Left hindlimb (tissue), 1 donor: Measurements from ENCODE around the gene CDR2L.
"Not testable (repeated sequence)": the region's sequence is repeated elsewhere in the genome, so short reads cannot be mapped to it uniquely, and the experiment has no call there.

Source experiments
- DNase-seq: peaks from one replicate; pipeline ENCODE4 v3.0.0-alpha.2; 2018

The CDR2L gene

DNA sequence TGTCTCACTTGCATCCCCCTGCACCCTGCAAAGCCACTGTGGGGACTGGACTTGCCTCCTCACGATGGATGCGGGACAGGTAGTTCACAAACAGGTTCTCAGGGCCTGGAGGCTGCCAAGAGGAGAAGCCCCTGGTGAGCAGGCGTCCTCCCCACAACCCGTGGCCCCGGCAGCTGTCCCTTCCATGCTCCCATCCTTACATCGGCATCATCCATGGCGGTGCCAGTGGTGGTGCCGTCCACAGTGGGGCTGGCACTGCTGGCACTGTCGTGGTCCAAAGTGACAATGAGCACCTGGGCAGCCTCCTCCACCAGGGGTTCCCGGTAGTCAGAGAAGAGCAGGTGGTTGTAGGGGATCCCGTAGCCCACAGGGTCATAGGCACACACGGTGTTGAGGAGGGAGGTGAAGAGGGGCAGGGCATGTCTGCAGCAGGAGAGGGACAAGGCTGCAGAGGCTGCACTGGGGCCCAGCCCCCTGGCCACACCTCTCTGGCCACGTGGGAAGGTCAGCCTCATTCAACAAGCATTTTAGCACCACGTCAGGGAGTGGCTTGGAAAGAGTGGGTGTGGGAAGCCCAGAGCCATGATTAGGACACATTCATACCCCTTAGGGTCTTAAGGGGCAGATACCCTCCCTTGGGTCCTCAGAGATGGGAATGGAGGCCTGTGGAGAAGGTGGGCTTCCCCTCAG lies 27.5 kb upstream of the CDR2L start:
- no peak for DNase-seq

DNA sequence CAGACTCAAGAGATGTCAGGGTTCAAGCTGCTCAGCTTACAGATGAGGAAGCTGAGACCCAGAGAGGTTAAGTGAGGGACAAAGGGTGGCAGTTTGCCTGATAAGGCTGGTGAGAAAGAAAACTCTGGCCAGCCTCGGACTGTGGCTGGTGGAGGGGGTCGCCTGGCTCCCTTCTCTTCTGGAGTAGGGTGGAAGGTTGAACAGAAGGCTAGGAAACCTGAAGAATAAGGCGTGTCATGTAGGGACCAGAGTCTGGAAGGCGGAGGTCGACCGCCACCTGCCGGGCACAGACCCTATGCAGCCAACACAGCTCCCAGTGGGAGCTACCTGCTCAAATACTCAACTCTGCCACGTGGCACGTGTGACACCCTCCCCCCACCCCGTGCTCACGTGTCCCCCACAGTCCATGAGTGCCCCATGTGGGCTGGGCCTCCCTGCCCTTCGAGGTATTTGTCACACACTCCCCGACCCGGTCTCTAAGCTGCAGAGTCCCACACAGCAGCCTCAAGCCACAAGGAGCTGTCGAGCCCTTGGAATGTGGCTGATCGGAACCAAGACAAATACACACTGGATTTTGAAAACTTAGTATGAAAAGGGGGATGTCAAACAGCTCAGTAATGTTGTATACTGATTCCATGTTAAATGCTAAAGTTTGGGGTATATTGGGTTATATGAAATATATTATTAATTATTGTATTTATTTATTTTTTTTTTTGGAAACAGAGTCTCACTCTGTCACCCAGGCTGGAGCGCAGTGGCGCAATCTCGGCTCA lies 26.7 kb upstream of the CDR2L start:
- peak; percentile 59 for DNase-seq

DNA sequence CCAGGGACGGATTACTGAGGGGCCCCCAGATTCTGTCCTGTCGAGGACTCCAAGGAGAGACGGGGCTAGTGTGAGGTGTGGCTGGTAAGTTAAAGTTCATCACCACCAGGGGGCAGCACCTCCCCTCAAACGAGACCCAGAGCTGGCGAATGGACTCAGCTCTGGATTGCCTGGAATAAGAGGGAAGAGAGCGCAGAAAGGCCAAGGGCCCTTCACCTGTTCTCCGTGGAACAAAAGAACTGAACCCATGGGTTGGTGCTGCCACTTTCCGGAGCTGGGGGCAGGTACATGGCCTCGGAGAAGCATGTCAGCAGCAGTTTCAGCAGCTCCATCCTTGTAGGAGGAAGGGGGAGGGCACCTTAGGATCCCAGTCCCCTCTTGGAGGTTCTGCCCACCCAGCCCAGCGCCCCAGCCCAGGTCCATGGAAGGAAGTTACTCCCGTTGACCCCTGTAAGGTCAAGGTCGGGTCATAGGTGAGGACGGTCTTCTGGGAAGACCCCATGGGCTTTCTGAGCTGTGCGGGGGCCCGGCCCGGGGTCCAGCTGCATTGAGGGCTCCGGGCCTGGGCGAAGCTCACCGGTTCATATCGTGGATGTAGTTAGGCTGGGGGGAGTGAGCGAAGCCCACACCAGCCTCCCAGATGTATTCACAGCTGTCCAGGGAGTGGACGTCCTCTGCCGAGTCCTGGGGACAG lies 25.6 kb upstream of the CDR2L start:
- peak; percentile 88 for DNase-seq

DNA sequence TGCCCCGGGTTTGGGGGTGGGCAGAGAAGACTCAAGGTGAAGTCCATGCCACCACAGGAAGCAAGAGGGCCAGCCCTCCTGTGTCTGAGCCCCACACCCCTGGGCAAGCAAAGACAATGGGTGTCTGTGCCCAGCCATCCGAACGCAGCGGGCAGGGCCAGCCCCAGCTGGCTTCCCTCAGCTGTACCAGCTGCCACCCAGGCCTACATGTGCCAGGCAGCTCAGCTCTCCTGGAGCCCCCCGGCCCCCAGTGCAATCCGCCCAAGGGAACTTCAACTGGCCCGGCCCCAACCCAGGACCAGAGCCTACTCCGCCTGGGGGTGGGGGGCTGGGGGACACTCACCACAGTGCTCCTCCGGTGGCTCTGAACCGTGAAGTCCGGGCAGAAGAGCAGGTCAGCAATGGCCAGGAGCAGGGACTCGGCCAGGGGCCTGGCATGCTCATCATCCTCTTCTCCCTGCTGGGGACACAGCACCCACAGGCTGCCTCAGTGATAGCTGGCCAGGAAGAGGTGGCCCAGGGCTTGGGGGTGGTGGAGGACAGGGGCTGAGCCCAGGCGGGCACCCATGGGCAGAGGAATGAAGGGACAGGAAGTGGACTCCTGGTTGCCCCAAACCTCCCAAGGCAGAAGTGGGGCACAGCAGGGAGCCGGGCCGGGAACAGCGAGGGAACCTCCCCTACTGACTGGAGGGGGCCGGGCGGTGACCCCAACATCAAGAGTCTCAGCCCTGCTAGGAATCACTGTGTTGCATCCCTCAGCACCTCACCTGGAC lies 24.6 kb upstream of the CDR2L start:
- DNase-seq = no peak

GRCh38 chr17:74963656-74964055 lies 23.8 kb upstream of the CDR2L start:
- no peak for DNase-seq

DNA sequence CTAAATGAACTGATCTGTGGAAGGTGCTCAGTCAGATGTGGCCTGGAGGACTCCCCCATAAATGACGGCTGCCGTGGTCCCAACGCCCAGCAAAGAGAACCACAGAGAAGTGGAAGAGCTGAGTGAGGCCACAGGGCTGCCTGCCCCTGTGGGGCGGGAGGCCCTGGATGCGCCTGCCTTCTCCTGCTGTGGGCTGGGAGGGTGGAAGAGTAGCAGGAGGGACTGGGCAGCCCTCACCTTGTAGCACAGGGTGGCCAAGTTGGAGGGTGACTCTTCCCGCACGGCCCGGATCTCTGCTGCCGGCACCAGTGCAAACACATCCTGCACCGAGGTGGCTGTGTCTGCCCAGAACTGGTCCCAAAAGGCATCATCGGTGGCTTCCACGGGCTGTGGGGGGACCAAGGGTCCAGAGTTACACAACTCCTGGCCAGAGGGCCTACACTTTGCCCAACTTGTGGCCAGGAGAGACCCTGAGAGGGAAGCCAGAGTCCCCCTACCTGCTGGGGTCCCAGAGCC lies 23.1 kb upstream of the CDR2L start:
- DNase-seq = no peak

- DNase-seq = no peak
These were observed 22.3 kb upstream of the CDR2L start for GRCh38 chr17:74964988-74965622.

- DNase-seq = no peak
These were observed 19.1 kb upstream of the CDR2L start for GRCh38 chr17:74968361-74968780.

DNA sequence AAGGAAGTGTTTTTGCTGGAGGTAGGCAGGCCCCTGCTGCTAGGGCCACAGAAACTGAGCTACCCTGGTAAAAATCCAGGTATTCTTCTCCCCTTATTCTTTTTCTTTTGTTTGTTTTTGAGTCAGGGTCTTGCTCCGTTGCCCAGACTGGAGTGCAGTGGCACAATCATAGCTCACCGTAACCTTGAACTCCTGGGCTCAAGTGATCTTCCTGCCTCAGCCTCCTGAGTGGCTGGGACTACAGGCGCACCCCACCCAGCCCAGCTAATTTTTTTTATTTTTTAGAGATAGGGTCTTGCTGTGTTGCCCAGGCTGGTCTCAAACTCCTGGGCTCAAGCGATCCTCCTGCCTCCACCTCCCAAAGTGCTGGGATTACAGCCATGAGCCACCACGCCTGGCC lies 17.9 kb upstream of the CDR2L start:
- not testable (repeated sequence) for DNase-seq

DNA sequence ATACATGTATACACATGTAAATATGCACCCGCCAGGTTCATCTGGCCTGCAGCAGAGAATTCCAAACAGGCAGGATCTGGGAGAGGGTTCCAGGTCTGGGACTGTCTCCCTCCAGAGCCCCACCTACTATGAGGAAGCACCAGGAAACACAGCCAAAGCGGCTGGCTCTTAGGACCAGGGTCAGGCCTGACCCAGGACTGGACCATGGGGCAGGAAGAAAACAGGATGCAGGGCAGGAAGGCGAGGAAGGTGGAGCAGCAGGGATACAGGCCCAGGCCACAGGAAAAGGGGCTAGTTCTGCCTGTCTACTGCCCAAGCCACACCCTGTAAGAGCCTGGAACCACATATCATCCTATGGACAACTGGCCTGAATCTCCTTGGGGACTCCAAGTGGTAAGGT lies 17.0 kb upstream of the CDR2L start:
- DNase-seq = no peak

DNA sequence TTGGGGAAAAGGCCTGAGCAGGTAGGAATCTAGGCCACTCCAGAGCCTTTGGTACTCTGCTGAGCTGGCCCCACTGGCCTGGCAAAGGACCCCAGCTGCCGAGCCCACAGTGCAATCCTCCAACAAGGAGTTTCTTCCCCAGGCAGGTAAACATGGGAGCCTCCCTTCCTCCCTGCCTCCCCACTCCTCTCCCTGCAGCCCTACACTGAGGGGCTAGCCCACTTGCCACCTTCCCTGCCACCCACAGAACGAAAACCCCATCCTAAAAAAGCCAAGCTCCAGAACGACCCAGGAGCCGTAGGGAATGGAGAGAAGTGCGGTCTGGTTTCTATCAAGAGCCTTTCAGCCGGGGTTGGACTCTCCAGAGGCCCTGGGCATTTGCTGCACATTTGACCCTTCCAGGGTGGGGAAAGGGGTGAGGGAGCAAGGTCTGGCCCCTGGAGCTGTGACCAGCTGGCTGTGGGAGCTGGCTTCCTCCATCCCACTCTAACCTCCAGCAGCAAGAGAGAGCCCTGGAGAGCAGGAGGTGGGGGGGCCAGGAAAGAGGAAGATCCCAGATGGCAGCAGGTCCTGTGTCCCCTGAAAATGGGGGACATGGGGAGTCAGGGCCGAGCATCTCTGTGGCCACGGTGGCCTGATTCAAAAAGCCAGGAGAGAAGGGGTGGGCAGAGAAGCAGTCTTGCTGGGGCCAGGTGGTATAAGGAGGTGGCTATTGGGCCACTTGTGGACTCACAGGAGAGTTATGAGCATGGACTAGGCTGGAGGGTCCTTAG lies 16.2 kb upstream of the CDR2L start:
- no peak for DNase-seq

DNA sequence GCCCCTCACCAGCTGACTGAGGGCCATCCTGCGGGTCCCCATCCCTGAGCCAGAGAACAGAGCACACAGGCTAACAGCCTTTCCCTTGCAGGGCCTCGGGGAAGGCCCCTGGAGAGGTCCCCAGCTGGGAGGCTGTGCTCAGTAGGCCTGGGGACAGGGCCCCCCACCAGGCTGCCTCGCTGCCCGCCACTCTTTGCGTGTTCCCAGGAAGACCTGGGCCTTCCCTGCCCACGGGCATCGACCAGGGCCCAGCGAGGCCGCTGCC lies 15.7 kb upstream of the CDR2L start:
- DNase-seq = no peak

DNA sequence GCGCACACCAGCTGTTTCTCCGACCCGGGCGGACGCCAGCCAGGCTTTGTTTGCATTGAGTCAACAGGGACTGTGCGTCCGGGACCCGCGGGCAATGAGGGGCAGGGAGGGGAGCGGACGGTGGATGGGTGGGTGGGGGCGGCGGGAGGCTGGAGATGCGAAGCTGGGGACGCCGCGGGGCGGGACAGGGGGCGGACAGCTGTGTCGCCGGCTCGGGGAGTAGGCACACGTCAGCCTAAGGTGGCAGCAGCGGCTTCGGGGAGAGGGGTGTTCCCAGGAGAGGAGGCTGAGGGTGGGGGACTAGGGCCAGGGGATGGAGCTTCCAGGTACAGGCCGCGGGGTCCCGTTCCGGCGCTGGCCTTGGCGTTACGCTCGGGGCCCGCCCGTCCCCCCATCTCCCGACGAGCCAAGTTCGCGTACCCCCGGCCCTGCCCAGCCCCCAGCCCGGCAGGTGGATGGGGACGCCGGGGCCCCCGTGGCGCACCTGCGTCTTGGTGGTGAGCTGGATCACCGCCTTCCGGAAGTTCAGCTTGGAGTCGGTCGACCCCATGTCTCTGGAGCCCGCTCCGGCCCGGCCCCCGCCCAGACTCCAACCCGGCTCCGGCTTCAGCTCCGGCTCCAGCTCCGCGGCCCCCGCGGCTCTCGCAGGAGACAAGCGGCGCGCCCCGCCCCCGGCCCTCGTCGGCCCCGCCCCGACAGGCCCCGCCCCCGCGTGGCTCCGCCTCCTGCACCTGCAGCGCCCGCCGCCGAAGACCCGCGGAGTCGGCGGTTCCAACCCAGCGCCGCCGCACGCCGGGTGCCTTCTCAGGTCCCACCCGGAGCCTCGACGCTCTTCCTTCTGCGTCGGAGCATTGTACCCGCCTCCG lies 15.1 kb upstream of the CDR2L start, which contains the start of gene HID1:
HID1 (minus strand) TSS at position 653 of the 866 bp plus-strand sequence; CDS start at position 550, 103 bp downstream.
- DNase-seq = peak; percentile 58

DNA sequence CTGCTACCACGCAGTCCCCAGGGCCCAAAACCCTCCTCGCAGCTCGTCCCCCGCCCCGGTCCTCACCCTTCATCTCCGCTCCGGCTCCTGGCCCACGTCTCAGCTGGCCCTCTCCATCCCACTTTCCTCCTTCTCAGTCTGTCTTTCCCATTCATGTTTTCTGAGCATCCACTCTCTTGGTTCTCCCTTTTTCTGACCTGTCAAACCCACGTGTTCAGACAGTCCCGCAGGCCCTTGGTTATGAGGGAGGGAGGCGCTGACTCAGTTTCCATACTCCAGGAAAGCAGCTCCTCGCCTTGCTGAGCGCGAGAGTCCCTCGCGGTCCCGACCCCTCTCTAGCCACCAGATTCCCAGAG lies 14.5 kb upstream of the CDR2L start:
- DNase-seq = no peak

DNA sequence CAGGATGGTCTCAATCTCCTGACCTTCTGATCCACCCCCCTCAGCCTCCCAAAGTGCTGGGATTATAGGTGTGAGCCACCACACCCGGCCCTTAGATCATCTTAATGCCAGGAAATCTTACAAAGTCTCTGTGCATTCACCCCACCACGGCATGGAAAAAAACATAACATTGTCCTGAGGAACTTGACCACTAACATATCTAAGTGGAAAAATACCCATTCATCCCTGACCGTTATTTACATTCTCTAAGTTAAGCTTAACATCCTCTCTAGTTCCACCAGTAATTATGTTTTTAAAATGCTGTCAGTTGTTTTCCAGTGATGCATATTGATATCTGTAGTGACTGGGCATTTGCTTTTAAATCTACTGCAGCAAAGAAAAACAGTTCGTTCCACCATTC lies 11.5 kb upstream of the CDR2L start:
- no peak for DNase-seq

GRCh38 chr17:74977802-74978201 lies 9.6 kb upstream of the CDR2L start:
- DNase-seq = no peak

- no peak for DNase-seq
These were observed 9.2 kb upstream of the CDR2L start for GRCh38 chr17:74978240-74978639.

DNA sequence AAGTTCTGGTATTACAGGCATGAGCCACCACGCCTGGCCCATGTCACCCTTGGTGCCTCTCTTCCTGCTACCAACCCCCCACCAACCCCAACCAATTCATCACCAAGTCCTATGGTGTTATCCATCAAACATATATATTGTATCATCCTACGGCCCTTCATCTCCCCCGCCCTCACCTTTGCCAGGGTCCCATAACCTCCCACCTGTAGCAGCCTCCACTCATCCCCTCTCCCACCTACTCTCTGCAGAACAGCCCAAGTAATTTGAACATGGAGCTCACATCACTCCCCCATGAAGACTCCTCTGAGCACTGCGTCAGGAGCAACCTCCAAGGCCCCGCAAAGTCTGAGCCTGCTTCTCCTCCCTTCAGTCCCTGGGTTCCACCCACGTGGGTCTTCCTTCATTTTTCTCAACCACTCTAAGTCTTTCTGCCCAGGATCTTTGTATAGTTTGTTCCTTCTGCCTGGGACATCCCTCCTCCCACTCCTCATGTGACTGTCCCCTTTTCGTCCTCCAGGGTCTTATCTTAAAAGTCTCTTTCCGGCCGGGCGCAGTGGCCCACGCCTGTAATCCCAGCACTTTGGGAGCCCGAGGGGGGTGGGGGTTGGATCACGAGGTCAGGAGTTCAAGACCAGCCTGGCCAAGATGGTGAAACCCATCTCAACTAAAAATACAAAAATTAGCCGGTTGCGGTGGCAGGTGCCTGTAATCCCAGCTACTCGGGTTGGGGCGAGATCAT lies 7.9 kb upstream of the CDR2L start:
- DNase-seq = no peak

DNA sequence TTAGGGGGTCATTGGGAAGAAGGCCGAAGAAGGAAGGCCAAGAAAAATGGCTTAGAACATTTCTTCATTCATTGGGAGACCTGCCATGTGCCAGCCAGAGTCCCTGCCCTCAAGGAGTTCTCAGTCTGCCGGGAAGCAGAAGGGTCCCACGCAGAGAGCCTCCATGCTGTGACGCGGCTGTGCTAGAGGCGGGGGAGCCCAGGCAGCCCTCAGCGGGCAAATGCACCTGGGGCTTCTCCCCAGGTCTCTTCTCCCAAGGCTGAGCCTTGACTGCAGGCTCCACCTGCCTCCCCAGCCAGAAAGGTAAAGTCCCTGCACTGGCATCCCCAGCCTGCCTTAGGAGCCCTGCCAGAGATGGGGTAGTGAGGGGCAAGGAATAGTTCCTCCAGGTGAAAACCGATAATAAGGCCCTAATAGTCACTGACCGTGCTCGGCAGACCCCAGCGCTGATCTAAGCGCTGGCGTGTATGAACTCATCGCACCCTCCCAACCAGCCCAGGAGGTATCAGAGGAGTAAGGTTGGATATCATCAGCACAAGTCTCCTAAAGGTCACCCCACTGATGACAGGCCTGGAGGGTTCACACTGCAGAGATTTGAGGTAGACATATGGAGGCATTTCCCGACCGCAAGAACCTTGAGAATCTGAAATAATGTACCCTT lies 6.0 kb upstream of the CDR2L start:
- no peak for DNase-seq
